Measurements from ENCODE around the gene SLC7A6.

Gene SLC7A6

DNA sequence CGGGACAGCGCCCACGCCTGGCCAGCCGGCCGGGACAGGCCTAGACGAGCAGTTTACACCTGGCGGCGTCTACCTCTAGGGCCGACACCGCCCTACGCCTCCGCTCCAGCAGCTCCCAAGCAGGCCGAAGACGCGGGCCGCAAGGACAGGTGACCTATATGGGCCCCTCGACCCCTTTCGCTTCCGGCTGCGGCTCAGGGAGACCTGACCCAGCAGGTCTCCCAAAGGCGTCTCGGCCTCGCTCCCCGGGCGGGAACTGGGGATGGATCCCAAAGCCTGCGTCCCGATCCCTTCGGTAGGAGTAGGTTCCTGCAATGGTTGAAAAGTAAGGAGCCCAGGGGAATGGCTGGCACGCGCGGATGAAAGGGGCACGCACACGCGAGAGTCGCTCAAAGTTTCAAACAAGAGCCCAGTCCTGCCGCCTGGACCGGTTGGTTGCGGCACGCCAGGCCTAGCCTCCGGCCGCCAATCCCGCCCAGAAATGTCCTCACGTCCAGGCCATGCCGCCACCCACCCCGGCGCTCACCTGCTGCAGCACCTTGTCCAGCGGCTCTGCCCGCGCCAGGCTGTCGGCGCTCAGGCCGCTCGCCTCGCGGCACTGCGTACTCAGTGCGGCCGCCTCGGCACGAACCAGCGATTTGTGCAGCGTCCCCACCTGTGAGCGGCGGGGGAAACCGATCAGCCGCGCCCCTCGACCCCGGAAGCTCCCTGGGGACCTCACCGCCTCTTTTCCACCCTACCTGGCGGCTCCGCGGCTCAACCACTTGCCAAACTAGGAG lies 29.0 kb upstream of the SLC7A6 start:
- no peak for DNase-seq (ENCODE audit: low read depth)

DNA sequence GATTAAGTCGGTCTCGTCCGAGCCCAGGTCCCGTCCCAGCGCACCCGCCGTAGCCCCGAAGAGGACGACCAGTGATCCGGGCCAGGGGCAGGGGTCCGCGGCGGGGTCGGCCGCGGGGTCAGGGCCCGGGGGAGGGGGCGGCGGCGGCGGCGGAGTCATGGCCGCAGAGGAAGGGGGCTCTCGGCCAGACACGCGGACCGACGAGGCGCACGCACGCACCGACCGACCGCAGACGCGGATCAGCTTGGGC lies 28.5 kb upstream of the SLC7A6 start, which contains the start of gene ESRP2:
TSS of gene ESRP2 (minus strand) at position 241 of the 250 bp plus-strand sequence. CDS start at position 159, 82 bp downstream.
- no peak for DNase-seq (ENCODE audit: low read depth)

DNA sequence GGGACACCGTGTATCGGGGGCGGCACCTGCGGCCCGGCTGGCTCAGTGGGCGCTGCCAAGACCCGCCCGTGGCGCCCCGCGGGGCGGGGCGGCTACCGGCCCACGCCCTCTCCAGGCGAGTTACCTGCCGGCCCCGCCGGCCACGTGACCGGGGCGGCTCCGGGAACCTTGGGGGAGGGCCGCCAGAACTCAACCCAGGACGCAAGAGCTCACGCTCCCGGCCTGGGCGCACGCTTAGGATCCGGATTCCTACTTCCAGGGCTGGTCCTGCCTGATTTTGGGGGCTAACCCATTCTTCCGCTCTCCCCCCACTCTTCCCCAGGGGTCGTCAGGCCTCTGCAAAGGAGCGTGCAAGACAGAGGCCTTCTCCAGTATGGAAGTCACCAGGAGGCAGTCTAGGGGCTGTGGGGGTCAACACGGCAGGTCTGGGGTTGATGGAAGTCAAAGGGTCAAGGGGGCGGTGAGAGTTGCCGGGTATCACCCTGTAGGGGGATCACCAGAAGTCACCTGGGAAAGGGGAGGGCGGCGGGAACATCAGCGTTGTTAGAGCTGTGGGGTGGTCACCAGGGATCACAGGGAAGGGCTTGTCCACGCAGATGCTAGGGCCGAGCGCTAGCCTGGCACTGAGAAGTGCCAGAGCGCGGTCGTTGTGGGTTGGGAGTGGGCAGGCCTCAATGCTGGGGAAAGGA lies 28.0 kb upstream of the SLC7A6 start:
- DNase-seq (ENCODE audit: low read depth) = no peak

DNA sequence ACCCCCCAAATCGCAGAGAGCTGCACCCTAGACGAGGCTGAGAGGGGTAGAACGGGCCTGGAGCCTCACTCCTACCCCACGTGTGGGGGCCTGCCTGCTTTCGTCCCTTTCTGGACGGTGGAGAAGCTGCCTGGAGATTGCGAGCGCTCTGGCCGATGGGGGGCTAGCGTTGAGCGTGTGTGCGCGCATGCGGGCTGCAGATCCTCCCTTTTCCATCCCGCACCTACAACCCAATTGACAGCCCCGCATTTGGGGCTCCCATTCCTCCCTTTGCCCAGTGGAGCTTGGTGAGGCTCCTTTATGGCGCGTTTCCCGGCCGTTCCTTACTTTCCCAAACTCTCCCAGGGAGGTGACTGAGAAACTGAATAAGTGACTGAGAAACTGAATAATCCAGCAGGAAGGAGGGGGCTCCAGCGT lies 27.5 kb upstream of the SLC7A6 start:
- DNase-seq (ENCODE audit: low read depth) = no peak

DNA sequence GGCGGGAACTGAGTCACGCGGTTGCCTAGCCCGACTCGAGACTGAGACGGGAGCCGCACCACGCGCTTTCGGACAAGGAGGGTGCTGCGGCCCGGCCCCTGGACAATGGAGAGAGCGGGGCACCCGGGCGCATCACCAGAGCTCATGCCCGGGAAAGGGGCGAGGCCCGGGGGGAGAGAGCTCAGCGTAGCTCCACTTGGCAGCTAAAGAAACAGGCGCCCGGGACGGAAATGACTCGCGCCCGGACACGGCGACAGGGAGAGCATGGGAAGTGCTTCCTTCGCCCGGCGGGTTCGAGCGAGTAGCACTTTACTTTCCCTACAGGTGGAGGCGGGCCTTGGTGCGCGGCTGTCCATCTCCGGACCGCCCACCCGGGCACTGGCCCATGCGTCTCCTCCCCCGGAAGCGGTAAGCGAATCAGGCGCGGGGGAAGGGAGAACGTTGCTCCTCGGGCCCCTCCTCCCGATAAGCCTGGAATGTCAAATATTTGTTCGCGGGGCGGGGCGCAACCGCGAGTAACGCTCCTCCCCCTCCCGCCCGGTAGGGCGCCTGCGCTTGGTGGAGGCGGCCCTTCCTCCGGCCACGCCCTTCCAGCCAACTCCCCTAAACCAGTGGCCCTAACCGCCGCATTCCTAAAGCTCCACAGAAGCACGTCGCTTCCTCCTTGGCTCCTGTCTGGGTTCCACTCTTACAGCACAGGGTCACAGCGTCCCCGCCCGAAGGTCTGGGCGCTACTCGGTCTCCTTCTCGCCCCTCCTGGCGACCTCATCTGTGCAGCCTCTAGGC lies 26.9 kb upstream of the SLC7A6 start:
- DNase-seq (ENCODE audit: low read depth) = peak; percentile 95

DNA sequence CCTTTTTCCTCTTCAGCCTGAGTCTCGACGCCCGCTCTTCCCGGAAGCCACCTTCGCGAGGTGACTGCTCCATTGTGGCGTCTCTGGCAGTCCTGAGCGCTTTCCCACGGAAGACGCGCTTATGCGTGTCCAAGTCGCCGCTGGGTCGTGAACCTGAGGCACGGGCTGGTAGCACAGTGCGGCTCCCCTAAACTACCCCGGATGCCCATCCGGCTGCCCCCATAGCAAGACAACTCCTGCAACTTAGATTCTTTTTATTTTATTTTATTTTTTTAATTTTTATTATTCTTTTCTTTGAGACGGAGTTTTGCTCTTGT lies 26.3 kb upstream of the SLC7A6 start:
- no peak for DNase-seq (ENCODE audit: low read depth)

GRCh38 chr16:68242085-68242484 lies 22.2 kb upstream of the SLC7A6 start:
- DNase-seq (ENCODE audit: low read depth) = no peak

- no peak for DNase-seq (ENCODE audit: low read depth)
These were observed 21.1 kb upstream of the SLC7A6 start for GRCh38 chr16:68242926-68243858.

- no peak for DNase-seq (ENCODE audit: low read depth)
These were observed 19.8 kb upstream of the SLC7A6 start for GRCh38 chr16:68244481-68244902.

DNA sequence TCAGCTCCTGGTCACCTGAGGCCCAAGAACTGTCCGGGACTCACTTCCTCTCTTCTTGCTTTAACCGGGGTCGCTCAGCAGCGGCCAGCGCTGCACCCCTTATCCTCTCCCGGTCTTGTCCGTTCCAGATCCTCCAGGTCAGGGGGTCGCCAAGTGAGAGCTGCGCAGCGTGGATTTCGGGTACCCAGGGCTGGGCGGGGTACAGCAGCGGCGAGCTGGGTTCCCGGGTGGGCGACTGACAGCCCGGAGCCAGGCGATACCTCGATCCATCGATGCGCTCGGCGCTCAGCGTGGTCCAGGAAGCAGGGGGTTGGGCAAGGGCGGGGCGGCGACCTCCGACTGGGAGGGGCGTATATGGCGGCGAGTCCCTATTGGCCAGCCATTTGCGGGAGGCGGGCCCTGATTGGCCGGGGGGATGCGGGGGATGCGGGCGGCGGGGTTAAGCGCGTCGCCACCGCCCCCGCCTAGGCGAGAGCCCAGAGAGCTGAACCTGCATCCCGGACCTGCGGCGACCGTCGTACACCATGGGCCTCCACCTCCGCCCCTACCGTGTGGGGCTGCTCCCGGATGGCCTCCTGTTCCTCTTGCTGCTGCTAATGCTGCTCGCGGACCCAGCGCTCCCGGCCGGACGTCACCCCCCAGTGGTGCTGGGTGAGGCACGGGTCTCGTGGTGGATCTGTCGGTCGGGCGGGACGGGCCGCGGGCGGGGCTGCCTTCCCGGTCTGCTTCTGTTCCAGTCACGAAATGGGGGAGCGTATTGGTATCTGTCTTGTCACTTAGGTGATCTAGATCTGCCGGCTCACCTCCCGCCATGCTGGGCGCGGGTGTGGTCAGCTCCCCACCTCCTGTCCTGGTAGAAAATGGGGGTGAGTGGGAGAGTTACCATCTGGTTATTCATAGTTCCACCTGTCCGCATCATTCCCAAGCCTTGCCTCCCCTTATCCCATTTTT lies 19.1 kb upstream of the SLC7A6 start, which contains the start of gene PLA2G15:
TSS of gene PLA2G15 (plus strand) at position 471 of the 951 bp plus-strand sequence. CDS start at position 525, 54 bp downstream.
- peak; percentile 94 for DNase-seq (ENCODE audit: low read depth)

DNA sequence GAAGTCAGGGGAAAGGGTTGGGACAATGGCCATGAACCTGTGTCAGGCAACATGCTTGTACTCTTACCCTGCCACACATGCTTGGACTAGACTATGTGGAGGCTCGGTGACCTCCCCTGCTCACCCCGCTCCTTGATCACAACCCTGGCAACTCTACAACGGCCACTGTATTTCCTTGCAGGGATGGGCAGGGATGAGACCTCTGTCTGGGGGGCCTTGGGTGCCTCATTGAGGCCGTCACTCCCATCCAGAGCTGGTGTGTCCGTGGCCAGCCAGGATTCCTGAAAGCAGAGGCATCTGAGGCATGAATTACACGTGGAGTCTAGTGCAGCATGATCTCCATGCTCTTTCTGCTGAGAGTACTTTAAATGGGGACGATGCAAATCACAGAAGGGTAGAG lies 18.2 kb upstream of the SLC7A6 start:
- DNase-seq (ENCODE audit: low read depth) = no peak

GRCh38 chr16:68246666-68247065 lies 17.7 kb upstream of the SLC7A6 start:
- peak; percentile 47 for DNase-seq (ENCODE audit: low read depth)

DNA sequence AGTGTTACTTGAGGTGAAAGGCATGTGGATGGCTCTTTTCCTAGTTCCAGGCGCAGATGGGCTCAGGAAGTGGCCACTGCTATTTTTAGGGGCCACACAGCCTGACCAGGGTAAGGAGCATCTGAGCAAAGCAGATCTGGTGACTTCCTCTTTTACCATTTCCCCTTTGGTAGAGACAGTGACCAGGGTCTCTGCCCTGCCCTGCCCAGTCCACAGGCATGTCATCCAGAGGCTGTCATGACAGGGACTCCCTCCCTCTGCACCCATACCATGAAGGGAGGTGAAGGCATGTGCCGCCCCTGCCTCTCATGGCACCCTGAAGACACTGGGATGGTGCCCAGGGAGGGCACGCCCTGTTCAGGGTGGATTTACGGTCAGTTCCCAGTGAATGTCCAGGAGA lies 16.9 kb upstream of the SLC7A6 start:
- DNase-seq (ENCODE audit: low read depth) = no peak

DNA sequence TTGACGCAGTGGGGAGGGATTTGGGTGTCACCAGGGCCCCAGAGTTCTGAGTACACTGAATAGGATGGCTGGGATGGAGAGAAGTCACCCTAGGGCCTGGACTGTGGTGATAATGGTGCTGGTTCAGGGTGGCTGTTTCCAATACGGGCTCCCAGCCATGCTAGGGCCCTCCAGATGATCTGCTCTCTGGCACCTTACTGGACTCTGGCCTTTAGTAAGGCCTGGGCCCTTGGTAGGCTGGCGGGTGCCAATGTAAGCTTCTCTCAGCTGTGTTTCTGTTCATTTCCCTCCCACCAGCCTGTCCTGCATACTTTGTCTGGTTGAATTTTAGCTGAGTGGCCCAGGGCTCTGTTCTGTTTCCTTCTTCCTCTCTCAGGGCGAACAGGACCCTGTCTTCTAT lies 16.4 kb upstream of the SLC7A6 start:
- DNase-seq (ENCODE audit: low read depth) = no peak

DNA sequence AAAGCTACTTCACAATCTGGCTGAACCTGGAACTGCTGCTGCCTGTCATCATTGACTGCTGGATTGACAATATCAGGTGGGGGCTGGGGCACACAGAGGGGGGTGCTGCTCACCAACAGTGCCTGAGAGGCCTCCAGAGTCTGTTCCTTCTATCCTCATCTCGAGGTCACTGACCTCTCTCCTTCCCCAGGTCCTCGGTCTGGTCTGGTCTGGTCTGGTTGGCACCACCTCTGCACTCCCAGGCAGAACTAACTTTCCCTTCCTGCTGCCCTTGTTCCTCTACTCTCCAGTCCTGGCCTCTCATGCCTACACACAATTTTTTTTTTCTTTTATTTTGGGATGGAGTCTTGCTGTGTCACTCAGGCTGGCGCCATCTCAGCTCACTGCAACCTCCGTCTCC lies 15.0 kb upstream of the SLC7A6 start:
- DNase-seq (ENCODE audit: low read depth) = no peak

GRCh38 chr16:68250951-68251350 lies 13.4 kb upstream of the SLC7A6 start:
- no peak for DNase-seq (ENCODE audit: low read depth)

DNA sequence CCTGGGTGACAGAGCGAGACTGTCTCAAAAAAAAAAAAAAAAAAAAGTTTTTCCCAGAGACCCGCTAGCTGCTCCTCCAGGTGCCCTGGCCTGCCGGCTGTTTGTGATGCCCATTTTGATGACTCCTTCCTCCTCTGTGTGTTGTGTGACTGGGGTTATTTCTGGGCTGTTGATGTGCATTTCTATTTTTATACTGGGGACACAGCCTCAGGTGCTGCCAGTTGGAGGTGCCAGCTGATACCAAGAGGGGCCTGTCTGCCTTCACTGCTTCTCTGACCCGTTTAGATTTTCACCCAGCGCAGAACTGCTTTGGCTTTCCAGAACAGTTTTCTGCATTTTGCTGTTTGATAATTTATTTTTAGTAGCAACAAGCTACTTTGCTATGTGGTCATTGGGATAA lies 12.5 kb upstream of the SLC7A6 start:
- DNase-seq (ENCODE audit: low read depth) = no peak

- no peak for DNase-seq (ENCODE audit: low read depth)
These were observed 11.9 kb upstream of the SLC7A6 start for GRCh38 chr16:68252383-68252782.

- no peak for DNase-seq (ENCODE audit: low read depth)
These were observed 10.6 kb upstream of the SLC7A6 start for GRCh38 chr16:68253721-68254120.

DNA sequence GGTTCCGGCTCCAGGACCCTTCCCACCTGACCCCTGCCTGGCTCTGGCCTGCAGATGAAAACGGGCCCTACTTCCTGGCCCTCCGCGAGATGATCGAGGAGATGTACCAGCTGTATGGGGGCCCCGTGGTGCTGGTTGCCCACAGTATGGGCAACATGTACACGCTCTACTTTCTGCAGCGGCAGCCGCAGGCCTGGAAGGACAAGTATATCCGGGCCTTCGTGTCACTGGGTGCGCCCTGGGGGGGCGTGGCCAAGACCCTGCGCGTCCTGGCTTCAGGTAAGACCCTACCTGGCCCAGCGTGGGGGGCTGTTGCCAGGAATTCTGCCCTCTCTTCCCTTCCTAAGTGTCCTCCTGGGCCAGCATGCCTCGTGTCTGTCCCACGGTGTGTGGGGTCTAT lies 8.6 kb upstream of the SLC7A6 start:
- DNase-seq (ENCODE audit: low read depth) = no peak

Measured in amniotic epithelial cell (primary cell).